Ovary (tissue), 3 donors: ENCODE data around the gene SYT14.

ENCODE experiments used
- CTCF ChIP-seq, 3 donors: fragments of 450-650 bp in 2 of 3; fragments of 200-600 bp in 1 of 3; IDR thresholded peaks; one replicate each; pipeline versions ENCODE4 v1.5.1 to v1.8.0; 2016 to 2022; ENCODE audit warnings: antibody characterized with exemption in 3 of 3, mild to moderate bottlenecking in 1 of 3
- EP300 ChIP-seq: sonication (generic); formaldehyde crosslinking; IDR thresholded peaks from one replicate; pipeline ENCODE4 v1.6.1; 2017; ENCODE audit warnings: antibody characterized with exemption
- POLR2A ChIP-seq: fragments of 450-650 bp; IDR thresholded peaks from one replicate; pipeline ENCODE4 v1.6.1; 2017; ENCODE audit warnings: antibody characterized with exemption, mild to moderate bottlenecking, moderate library complexity
- donor health status: DM: no; HTN: no; CAD: no.

- no peak for TF ChIP-seq CTCF (IDR thresholded peaks at IDR 0.05)
- TF ChIP-seq POLR2A = no peak
- TF ChIP-seq EP300 = no peak
Measured at GRCh38 chr1:210189426-210189825, 251.4 kb downstream of the SYT14 start.
